Measurements from ENCODE around the gene SMIM45.
A peak's percentile ranks its signal among the peaks of the same experiment; 100 is the strongest.

GRCh38 chr22:41928593-41929417 is 23.1 kb upstream of the SMIM45 start:
- TF ChIP-seq POLR2A (IDR thresholded peaks at IDR 0.05; ENCODE audit: low read length) (peak; percentile 12), GATA1 (IDR thresholded peaks at IDR 0.05; ENCODE audit: low read depth, low read length) (no peak)

Measured in erythroblast (primary cell).